GM12892 (cell line): ENCODE results near the gene YWHAE.

Experiments
- POLR2AphosphoS5 ChIP-seq: IDR thresholded peaks from 2 replicates; pipeline ENCODE4 v1.6.1; 2011; ENCODE audit warnings: low read depth, low read length, control low read depth
- TAF1 ChIP-seq: IDR thresholded peaks from 2 replicates; pipeline ENCODE4 v1.6.1; 2011; ENCODE audit warnings: low read depth, mild to moderate bottlenecking, control low read depth, low read length, borderline replicate concordance

GRCh38 chr17:1449412-1449967 is 49.5 kb upstream of the YWHAE start:
- TF ChIP-seq POLR2AphosphoS5 = no peak
- no peak for TF ChIP-seq TAF1
